Peyer's patch (tissue), 4 donors: ENCODE data around the gene TRIM41.

Experiments
- POLR2A ChIP-seq, 2 donors: fragments of 450-650 bp; IDR thresholded peaks; one replicate each; pipeline ENCODE4 v1.5.1; 2017; ENCODE audit warnings: antibody characterized with exemption in 2 of 2, mild to moderate bottlenecking in 2 of 2, moderate library complexity in 2 of 2
- TF ChIP-seq, protein P1 (sequence below), 6 experiments: fragments of 450-650 bp in 4 of 6; fragments of 200-600 bp in 2 of 6; sonication (generic) in 1 of 6; IDR thresholded peaks; one replicate each; pipeline ENCODE4 v1.5.1; 2017 to 2019; ENCODE audit warnings: antibody characterized with exemption in 6 of 6, mild to moderate bottlenecking in 3 of 6, moderate library complexity in 1 of 6

DNA sequence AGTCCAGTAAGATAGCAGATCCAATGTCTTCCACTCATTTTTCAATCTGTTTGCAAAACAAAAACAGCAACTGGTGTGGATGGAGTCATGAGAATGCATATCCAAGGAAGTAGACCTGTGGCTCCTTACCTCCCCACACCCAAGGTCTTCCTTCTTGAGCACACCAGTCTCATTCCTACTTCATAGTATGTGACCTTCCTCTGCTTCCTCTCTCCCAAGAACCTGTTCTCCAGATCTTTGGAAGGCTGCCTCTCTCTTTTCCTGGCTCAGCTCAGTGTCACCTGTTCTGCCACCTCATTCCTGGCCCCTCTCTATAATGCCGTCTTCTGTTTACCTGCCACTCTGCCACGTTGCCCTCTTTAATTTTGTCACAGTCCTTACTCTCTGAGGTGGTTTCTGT is 10.1 kb upstream of the TRIM41 start:
- TF ChIP-seq, protein P1, sequence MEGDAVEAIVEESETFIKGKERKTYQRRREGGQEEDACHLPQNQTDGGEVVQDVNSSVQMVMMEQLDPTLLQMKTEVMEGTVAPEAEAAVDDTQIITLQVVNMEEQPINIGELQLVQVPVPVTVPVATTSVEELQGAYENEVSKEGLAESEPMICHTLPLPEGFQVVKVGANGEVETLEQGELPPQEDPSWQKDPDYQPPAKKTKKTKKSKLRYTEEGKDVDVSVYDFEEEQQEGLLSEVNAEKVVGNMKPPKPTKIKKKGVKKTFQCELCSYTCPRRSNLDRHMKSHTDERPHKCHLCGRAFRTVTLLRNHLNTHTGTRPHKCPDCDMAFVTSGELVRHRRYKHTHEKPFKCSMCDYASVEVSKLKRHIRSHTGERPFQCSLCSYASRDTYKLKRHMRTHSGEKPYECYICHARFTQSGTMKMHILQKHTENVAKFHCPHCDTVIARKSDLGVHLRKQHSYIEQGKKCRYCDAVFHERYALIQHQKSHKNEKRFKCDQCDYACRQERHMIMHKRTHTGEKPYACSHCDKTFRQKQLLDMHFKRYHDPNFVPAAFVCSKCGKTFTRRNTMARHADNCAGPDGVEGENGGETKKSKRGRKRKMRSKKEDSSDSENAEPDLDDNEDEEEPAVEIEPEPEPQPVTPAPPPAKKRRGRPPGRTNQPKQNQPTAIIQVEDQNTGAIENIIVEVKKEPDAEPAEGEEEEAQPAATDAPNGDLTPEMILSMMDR (IDR thresholded peaks at IDR 0.05): no peak
- TF ChIP-seq POLR2A (IDR thresholded peaks at IDR 0.05): no peak
